Measurements from ENCODE around the gene NOC4L.
"Not testable (repeated sequence)": the region's sequence is repeated elsewhere in the genome, so short reads cannot be mapped to it uniquely, and the experiment has no call there.

Gene NOC4L

GRCh38 chr12:132144115-132144809, at the start of gene NOC4L, which contains the start of gene DDX51:
NOC4L (plus strand) TSS chr12:132144457; CDS start chr12:132144489, 32 bp downstream.
DDX51 (minus strand) TSS chr12:132144319; CDS start chr12:132144296, 23 bp downstream.
- peak; percentile 94 for DNase-seq

GRCh38 chr12:132095520-132096409, 48.5 kb upstream of the NOC4L start:
- DNase-seq = no peak

GRCh38 chr12:132099739-132100138, 44.5 kb upstream of the NOC4L start:
- DNase-seq = no peak

DNA sequence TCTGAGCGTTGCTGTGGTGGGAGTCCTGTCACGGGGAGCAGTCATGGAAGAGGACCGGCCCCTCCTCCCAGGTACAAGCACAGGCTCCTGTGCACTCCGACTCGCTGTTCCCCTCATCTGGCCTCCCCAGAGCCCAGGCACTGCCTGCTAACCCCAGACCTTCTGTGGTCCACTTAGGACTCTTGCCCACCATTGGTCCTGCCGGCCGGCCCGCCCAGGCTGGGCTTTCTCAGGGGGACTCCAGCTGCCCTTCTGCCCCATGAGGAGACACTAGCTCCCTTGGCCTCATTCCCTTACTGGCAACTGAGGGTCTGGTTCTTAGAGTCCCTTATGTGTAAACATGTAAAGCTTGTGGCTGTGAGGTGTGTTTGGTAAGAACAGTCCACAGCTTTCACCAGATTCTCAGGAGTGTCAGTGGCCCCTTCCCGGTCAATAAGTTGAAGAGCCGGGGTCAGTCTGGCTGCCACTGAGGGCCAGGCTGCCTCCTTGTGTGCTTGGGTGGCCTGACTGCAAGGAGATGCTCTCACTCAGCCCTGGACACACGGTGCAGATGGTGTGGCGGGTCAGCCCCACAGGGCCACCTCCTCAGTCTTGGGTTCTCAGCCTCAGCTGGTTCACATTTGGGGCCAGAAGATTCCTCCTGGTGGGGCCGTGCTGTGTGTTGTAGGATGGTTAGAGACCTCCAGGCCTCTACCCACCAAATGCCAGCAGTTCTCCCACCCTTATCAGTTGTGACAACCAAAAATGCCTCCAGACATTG, 43.8 kb upstream of the NOC4L start:
- DNase-seq = no peak

DNA sequence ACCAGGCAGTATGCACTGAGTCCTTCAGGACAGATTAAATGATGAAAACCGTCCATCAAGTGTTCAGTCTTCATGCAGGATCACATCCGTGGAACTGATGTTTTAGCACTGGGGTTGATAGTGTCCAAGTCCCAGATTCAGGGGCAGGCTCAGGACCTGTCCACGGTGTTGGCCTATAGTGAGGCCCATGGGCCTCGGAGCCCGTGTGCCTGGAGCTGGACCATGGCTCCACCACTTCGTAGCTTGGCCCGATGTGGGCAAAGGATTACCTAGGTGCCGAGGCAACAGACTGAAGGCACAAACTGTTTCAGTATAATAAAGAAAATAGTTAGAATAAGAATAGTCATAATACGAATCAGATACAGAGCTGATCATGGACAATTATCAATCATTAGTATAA, 42.0 kb upstream of the NOC4L start:
- no peak for DNase-seq

DNA sequence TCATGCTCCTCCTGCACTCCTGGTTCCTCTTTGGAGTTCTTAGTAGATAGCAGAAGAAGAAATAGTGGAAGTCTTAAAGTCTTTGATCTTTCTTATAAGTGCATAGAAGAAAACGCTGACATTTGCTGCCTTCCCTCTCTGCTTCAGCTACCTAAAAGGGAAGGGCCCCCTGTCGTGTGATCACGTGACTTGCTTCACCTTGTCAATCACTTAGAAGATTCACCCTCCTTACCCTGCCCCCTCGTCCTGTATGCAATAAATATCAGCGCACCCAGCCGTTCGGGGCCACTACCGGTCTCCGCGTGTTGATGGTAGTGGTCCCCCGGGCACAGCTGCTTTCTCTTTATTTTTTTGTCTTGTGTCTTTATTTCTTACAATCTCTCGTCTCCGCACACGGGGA, 41.2 kb upstream of the NOC4L start:
- not testable (repeated sequence) for DNase-seq

GRCh38 chr12:132103542-132104308, 40.5 kb upstream of the NOC4L start:
- DNase-seq = no peak

- no peak for DNase-seq
Observed at GRCh38 chr12:132105467-132105866, 38.8 kb upstream of the NOC4L start.

GRCh38 chr12:132106921-132107320, 37.3 kb upstream of the NOC4L start:
- DNase-seq = no peak

GRCh38 chr12:132108211-132108832, 35.9 kb upstream of the NOC4L start:
- DNase-seq = no peak

DNA sequence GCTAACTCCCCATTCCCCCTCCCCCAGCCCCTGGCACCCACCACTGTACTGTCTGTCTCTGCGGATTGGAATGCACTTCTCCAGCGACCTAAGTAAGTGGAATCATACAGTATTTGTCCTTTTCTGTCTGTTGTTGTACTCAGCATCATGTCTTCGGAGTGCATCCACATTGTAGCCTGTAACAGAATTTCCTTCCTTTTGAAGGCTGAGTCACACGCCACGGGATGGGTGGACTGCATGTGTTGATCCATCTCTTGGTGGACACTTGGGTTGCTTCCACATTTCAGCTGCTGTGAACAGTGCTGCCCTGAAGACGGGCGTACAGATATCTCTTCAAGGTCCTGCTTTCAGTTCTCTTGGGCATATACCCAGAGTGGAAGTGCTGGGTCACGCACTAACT, 34.5 kb upstream of the NOC4L start:
- no peak for DNase-seq

DNA sequence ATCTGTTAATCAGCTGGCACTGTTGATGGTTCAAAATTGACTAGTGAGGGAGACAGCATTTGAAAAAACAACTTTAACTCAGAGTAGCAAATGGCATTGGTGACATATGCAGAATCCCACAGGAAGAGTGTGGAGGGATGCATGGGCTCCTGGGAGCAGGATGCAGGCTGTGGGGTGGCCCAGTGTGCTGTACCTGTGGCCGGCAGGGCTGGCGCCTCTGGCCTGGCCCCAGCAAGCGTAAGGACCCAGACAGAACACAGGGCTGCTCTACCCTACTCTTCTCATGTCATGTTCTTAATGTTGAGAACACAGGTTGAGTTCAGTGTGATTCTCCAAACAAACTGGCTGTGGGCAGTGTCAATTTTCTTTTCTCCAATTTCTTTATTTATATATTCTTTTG, 33.6 kb upstream of the NOC4L start:
- no peak for DNase-seq

DNA sequence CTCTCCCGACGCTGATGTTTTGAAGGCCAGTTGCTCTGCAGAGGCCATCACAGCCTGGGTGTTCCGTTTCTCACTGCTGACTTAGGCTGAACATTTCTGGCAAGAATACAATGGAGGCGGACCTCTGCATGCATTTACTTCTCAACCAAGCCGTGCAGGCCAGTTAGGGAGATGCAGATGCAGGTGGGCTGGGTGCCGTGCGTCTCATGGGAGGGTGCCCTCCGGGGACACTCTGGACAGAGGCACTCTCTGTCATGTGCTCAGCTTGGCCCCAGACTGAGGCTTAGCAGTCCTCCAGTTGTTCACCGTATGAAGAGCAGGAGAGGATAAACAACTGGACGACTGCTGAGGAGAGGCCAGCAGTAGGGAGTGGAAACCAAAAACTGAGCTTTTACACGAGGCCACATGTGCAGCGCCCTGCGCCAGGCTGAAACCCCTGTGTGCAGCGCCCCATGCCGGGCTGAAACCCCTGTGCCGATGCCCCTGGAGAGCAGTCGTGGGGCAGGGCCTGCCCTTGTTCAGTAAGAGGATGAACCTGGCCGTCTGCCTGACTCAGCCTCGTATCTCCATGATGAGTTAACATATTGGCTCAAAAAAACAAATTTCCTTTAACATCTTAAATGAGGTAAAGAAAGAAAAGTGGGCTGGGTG, 32.5 kb upstream of the NOC4L start:
- no peak for DNase-seq

- no peak for DNase-seq
Observed at GRCh38 chr12:132114667-132115066, 29.6 kb upstream of the NOC4L start.

GRCh38 chr12:132115500-132115899, 28.8 kb upstream of the NOC4L start:
- no peak for DNase-seq

DNA sequence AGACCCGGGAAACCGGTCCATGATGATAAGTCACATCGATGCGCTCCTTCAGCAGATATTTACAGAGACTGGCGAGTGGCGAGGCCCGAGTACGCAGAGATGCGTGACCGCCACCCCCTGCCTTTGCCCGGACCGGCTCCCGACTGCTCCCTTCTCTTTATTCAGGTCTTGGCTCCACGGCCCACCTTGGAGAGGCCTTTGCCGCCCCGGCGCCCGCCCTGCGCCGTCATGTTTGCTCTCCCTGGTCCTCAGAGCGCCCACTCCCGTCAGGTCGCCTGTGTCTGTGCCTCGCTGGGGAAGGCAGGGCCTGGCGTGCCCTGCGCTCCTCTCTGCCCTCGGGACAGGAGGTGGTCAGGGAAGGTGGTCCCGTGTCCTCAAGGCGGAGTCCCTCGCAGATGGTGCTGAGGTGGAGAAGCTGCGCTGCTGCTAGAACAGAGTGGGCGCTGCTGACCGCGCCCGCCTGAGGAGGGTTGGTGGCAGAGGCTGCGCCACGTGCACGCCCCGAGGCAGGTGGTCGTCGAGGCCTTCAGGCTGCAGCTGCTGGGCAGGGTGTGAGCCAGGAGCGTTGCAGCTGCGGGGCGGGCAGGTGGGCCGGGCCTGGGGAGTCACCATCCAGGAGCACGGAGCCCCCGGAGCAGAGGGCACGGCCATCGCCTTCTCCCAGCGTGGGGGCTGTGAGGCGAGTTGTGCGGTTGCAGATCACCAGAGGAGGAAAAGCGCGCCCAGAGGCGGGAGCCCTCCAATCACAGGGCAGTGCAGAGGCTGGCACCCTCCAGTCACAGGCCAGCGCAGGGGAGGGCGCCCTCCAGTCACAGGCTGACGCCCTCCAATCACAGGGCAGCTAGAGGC, 27.3 kb upstream of the NOC4L start:
- DNase-seq = no peak

GRCh38 chr12:132117558-132117875, 26.7 kb upstream of the NOC4L start:
- no peak for DNase-seq

GRCh38 chr12:132118876-132119275, 25.4 kb upstream of the NOC4L start:
- DNase-seq = no peak

GRCh38 chr12:132121283-132121682, 23.0 kb upstream of the NOC4L start:
- DNase-seq = no peak

GRCh38 chr12:132123970-132124765, 20.1 kb upstream of the NOC4L start:
- DNase-seq = no peak
